WTC11 (cell line): ENCODE measurements around the gene ATP8B3. TPM values are rescaled to one million over a fixed set of nuclear protein-coding genes. Genes with fewer than 3 reads are reported as not detected.

ENCODE experiments used
- ATAC-seq: fragments of 200-7000 bp; cut with Tn5 transposase; 2 replicates; pipeline ENCODE4 v1.10.0; 2021; ENCODE audit warnings: mild to moderate bottlenecking, moderate library complexity
- CTCF ChIA-PET: fragments of 300-600 bp; sonication (Branson Sonifier 250); formaldehyde crosslinking; loops from one replicate; lab custom pipeline; 2021; ENCODE audit warnings: antibody characterized with exemption; lab: Charles Lee
- POLR2A ChIA-PET: fragments of 350-600 bp; sonication (Branson Sonifier 250); formaldehyde crosslinking; loops from one replicate; lab custom pipeline; 2021; ENCODE audit warnings: antibody characterized with exemption; lab: Charles Lee
- DNase-seq: peaks from one replicate; pipeline ENCODE4 v3.0.0; 2021; ENCODE audit warnings: low spot score
- H3K27ac Mint-ChIP-seq: 2 replicates; pipeline ENCODE4 v1.8.0; 2021; ENCODE audit warnings: mixed read lengths
- H3K27me3 Mint-ChIP-seq: 2 replicates; pipeline ENCODE4 v1.8.0; 2021; ENCODE audit warnings: low read depth, mild to moderate bottlenecking, moderate library complexity, mixed read lengths
- H3K36me3 Mint-ChIP-seq: 2 replicates; pipeline ENCODE4 v1.8.0; 2021; ENCODE audit warnings: mixed read lengths
- H3K4me1 Mint-ChIP-seq: 2 replicates; pipeline ENCODE4 v1.8.0; 2022; ENCODE audit warnings: mixed read lengths
- H3K4me3 Mint-ChIP-seq: 2 replicates; pipeline ENCODE4 v1.8.0; 2021; ENCODE audit warnings: mild to moderate bottlenecking, moderate library complexity, mixed read lengths
- H3K9me3 Mint-ChIP-seq: 2 replicates; pipeline ENCODE4 v1.8.0; 2021; ENCODE audit warnings: mixed read lengths
- ATF2 ChIP-seq: sonication (generic); formaldehyde crosslinking; IDR thresholded peaks from 2 replicates; pipeline ENCODE4 v1.8.1; 2022; ENCODE audit warnings: low read depth, missing genetic modification reagents, borderline replicate concordance
- CBFB ChIP-seq: sonication (generic); formaldehyde crosslinking; IDR thresholded peaks from 2 replicates; pipeline ENCODE4 v1.8.1; 2022; ENCODE audit warnings: mild to moderate bottlenecking, low read depth, missing genetic modification reagents
- CREB1 ChIP-seq: sonication (generic); formaldehyde crosslinking; IDR thresholded peaks from 2 replicates; pipeline ENCODE4 v1.8.0; 2023; ENCODE audit warnings: mild to moderate bottlenecking, missing genetic modification reagents
- E2F4 ChIP-seq: sonication (generic); formaldehyde crosslinking; IDR thresholded peaks from 2 replicates; pipeline ENCODE4 v1.8.1; 2022; ENCODE audit warnings: low read depth, mild to moderate bottlenecking, moderate library complexity, missing genetic modification reagents, borderline replicate concordance
- ERG ChIP-seq: fragments of 250-450 bp; sonication (Bioruptor Pico); IDR thresholded peaks from 2 replicates; pipeline ENCODE4 v1.8.0; 2021; ENCODE audit warnings: mild to moderate bottlenecking
- JUN ChIP-seq: sonication (generic); formaldehyde crosslinking; IDR thresholded peaks from 2 replicates; pipeline ENCODE4 v1.8.0; 2023; ENCODE audit warnings: mild to moderate bottlenecking, missing genetic modification reagents
- MLX ChIP-seq: sonication (generic); formaldehyde crosslinking; IDR thresholded peaks from 2 replicates; pipeline ENCODE4 v1.8.1; 2023; ENCODE audit warnings: mild to moderate bottlenecking, missing genetic modification reagents, moderate library complexity
- NFE2L1 ChIP-seq: sonication (generic); formaldehyde crosslinking; IDR thresholded peaks from 2 replicates; pipeline ENCODE4 v1.8.1; 2023; ENCODE audit warnings: missing genetic modification reagents
- OVOL2 ChIP-seq: fragments of 250-450 bp; sonication (Bioruptor Pico); IDR thresholded peaks from 2 replicates; pipeline ENCODE4 v1.9.0; 2021; ENCODE audit warnings: mild to moderate bottlenecking, borderline replicate concordance
- RELA ChIP-seq: sonication (generic); formaldehyde crosslinking; IDR thresholded peaks from 2 replicates; pipeline ENCODE4 v1.8.1; 2022; ENCODE audit warnings: missing genetic modification reagents, mild to moderate bottlenecking, borderline replicate concordance
- RORB ChIP-seq: fragments of 250-450 bp; sonication (Bioruptor Pico); IDR thresholded peaks from 2 replicates; pipeline ENCODE4 v1.9.0; 2021; ENCODE audit warnings: mild to moderate bottlenecking
- SMAD3 ChIP-seq: sonication (generic); formaldehyde crosslinking; IDR thresholded peaks from 2 replicates; pipeline ENCODE4 v1.8.0; 2022; ENCODE audit warnings: missing genetic modification reagents, mild to moderate bottlenecking, borderline replicate concordance
- TP53 ChIP-seq: sonication (generic); formaldehyde crosslinking; IDR thresholded peaks from 2 replicates; pipeline ENCODE4 v1.8.1; 2023; ENCODE audit warnings: mild to moderate bottlenecking, missing genetic modification reagents
- ZNF425 ChIP-seq: fragments of 250-450 bp; sonication (Bioruptor Pico); conservative IDR thresholded peaks from 2 replicates; pipeline ENCODE4 v1.9.0; 2021; ENCODE audit warnings: mild to moderate bottlenecking
- total RNA-seq: library from RNA; stranded (reverse); gene quantifications from 3 replicates; pipeline ENCODE4 v1.2.3, GENCODE V29; 2021
- TF ChIP-seq, protein P1 (sequence below): sonication (generic); formaldehyde crosslinking; conservative IDR thresholded peaks from 2 replicates; pipeline ENCODE4 v1.8.1; 2022; ENCODE audit warnings: mild to moderate bottlenecking, missing genetic modification reagents
- TF ChIP-seq, protein P2 (sequence below): sonication (generic); formaldehyde crosslinking; IDR thresholded peaks from 2 replicates; pipeline ENCODE4 v1.8.0; 2022; ENCODE audit warnings: mild to moderate bottlenecking, missing genetic modification reagents
- TF ChIP-seq, protein P3 (sequence below): sonication (generic); formaldehyde crosslinking; IDR thresholded peaks from 2 replicates; pipeline ENCODE4 v1.8.0; 2023; ENCODE audit warnings: missing genetic modification reagents
- TF ChIP-seq, protein P4 (sequence below): sonication (generic); formaldehyde crosslinking; IDR thresholded peaks from 2 replicates; pipeline ENCODE4 v1.8.1; 2023; ENCODE audit warnings: mild to moderate bottlenecking, missing genetic modification reagents, moderate library complexity
- TF ChIP-seq, protein P5 (sequence below): sonication (generic); formaldehyde crosslinking; IDR thresholded peaks from 2 replicates; pipeline ENCODE4 v1.8.0; 2022; ENCODE audit warnings: mild to moderate bottlenecking, missing genetic modification reagents

The ATP8B3 gene
- total RNA-seq, 1 experiment from 2014 or later = 5.5 TPM

DNA sequence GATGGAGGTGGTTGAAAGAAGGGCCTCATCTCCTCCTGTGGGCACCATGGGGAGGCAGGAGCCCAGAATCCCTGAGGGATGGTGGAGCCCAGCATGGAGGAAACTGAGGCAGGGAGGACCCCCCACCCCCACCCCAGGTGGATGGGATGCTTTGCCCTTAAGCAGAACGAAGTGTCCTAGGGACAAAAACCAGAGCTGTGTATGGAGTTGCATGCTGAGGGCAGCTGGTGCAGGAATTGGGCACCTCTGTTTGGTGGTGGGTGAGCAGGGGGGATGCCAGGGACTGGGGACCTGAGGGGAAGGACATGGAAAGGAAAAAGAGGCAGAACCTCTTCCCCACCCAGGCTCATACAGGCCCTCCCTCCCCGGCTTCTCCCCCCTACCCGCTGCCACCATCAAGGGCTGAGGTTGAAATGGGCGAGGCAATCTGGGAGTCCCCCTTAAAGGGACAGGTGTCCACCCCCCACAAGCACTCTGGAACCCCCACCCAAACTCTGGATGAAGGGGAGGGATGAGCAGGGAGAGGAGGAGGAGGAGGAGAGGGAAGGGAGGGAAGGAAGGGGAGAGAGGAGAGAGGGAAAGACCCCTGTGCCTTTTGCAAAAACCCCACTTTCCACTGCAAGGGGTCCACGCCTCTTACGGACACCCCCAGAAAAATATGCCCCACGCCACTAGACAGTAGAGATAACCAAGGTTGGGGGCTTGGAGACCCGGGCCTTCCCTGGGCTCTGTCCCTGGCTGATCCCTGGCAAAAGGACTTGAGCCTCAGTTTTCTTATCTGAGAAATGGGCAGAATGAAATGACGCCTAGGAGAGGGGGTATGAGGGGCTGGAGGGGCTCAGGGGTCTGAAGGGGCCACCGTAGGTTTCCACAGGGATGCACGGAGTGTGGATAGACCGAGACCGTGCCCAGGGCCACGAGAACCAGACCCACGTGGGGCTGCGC, 52.8 kb downstream of the ATP8B3 start:
- DNase-seq (no peak), ATAC-seq (no peak)
- no peak overlapping the region for H3K27ac Mint-ChIP-seq
- no peaks in the 10 kb centered on the region for H3K9me3 Mint-ChIP-seq
- H3K4me1 Mint-ChIP-seq = peaks cover 15% of the 10 kb centered on the region
- TF ChIP-seq JUN (CRISPR knock-in tag) = no peak
- TF ChIP-seq, protein P1, sequence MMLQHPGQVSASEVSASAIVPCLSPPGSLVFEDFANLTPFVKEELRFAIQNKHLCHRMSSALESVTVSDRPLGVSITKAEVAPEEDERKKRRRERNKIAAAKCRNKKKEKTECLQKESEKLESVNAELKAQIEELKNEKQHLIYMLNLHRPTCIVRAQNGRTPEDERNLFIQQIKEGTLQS (CRISPR knock-in tag) = no peak
- TF ChIP-seq OVOL2 (CRISPR knock-in tag) = no peak
- TF ChIP-seq CBFB = no peak
- no peak for TF ChIP-seq ERG (CRISPR knock-in tag)
- TF ChIP-seq ATF2 (CRISPR knock-in tag) = no peak
- TF ChIP-seq, protein P2, sequence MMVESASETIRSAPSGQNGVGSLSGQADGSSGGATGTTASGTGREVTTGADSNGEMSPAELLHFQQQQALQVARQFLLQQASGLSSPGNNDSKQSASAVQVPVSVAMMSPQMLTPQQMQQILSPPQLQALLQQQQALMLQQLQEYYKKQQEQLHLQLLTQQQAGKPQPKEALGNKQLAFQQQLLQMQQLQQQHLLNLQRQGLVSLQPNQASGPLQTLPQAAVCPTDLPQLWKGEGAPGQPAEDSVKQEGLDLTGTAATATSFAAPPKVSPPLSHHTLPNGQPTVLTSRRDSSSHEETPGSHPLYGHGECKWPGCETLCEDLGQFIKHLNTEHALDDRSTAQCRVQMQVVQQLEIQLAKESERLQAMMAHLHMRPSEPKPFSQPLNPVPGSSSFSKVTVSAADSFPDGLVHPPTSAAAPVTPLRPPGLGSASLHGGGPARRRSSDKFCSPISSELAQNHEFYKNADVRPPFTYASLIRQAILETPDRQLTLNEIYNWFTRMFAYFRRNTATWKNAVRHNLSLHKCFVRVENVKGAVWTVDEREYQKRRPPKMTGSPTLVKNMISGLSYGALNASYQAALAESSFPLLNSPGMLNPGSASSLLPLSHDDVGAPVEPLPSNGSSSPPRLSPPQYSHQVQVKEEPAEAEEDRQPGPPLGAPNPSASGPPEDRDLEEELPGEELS = no peak
- TF ChIP-seq, protein P3, sequence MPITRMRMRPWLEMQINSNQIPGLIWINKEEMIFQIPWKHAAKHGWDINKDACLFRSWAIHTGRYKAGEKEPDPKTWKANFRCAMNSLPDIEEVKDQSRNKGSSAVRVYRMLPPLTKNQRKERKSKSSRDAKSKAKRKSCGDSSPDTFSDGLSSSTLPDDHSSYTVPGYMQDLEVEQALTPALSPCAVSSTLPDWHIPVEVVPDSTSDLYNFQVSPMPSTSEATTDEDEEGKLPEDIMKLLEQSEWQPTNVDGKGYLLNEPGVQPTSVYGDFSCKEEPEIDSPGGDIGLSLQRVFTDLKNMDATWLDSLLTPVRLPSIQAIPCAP = no peak
- TF ChIP-seq, protein P4, sequence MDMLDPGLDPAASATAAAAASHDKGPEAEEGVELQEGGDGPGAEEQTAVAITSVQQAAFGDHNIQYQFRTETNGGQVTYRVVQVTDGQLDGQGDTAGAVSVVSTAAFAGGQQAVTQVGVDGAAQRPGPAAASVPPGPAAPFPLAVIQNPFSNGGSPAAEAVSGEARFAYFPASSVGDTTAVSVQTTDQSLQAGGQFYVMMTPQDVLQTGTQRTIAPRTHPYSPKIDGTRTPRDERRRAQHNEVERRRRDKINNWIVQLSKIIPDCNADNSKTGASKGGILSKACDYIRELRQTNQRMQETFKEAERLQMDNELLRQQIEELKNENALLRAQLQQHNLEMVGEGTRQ (CRISPR knock-in tag) = no peak
- TF ChIP-seq TP53 (CRISPR knock-in tag) = no peak
- TF ChIP-seq SMAD3 (CRISPR knock-in tag) = no peak
- TF ChIP-seq RORB (CRISPR knock-in tag) = no peak
- peaks cover 99% of the 10 kb centered on the region for H3K27me3 Mint-ChIP-seq
- POLR2A ChIA-PET = no interaction called here
- H3K4me3 Mint-ChIP-seq = no peak overlapping the region
- H3K36me3 Mint-ChIP-seq = no peaks in the 10 kb centered on the region
- CTCF ChIA-PET = interaction anchor here (0.6 to 9.4 kb wide), 10 partner anchors 9 to 213 kb away, joined by 3 to 161 read pairs (median 6); no protein-coding TSS in a partner anchor

GRCh38 chr19:1758231-1758577, 53.9 kb downstream of the ATP8B3 start:
- DNase-seq (no peak), ATAC-seq (no peak)
- H3K9me3 Mint-ChIP-seq = no peaks in the 10 kb centered on the region
- ChIA-PET POLR2A (no interaction called here), CTCF (interaction anchor here (0.6 to 2.4 kb wide), 5 partner anchors 10 to 86 kb away, joined by 3 to 22 read pairs (median 4); no protein-coding TSS in a partner anchor)
- peak overlapping the region; percentile 12; the same call in 1 of the 2 replicates for H3K4me3 Mint-ChIP-seq
- no peaks in the 10 kb centered on the region for H3K36me3 Mint-ChIP-seq
- peaks cover 9% of the 10 kb centered on the region for H3K4me1 Mint-ChIP-seq
- H3K27me3 Mint-ChIP-seq = peaks cover 91% of the 10 kb centered on the region
- no peak overlapping the region for H3K27ac Mint-ChIP-seq
- TF ChIP-seq ZNF425 (no peak), NFE2L1 (CRISPR knock-in tag) (no peak), E2F4 (CRISPR knock-in tag) (no peak), RELA (CRISPR knock-in tag) (no peak), CREB1 (no peak), MLX (no peak), CBFB (no peak)
- TF ChIP-seq, protein P5, sequence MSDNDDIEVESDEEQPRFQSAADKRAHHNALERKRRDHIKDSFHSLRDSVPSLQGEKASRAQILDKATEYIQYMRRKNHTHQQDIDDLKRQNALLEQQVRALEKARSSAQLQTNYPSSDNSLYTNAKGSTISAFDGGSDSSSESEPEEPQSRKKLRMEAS (CRISPR knock-in tag) = no peak
